K562 (cell line): ENCODE measurements around the gene GPR4.

Experiments used
- CTCF ChIP-seq, 3 experiments: IDR thresholded peaks in 2 of 3; conservative IDR thresholded peaks in 1 of 3; 2 replicates each; pipeline ENCODE4 v1.5.1; 2011 to 2012; ENCODE audit warnings: low read length in 3 of 3, mild to moderate bottlenecking in 3 of 3, control low read depth in 2 of 3, improper control_type of control experiment in 1 of 3, inconsistent platforms in 1 of 3, low read depth in 1 of 3, mixed read lengths in 1 of 3, moderate library complexity in 1 of 3; ENCODE audit not compliant: insufficient read depth in 2 of 3
- EGR1 ChIP-seq: fragments of 450-650 bp; conservative IDR thresholded peaks from 2 replicates; pipeline ENCODE4 v1.6.1; 2017; ENCODE audit warnings: mild to moderate bottlenecking
- HOMEZ ChIP-seq: fragments of 250-450 bp; sonication (Bioruptor Pico); IDR thresholded peaks from 2 replicates; pipeline ENCODE4 v1.4.0; 2020; ENCODE audit warnings: mild to moderate bottlenecking, moderate library complexity
- POLR2A ChIP-seq: fragments of 450-650 bp; conservative IDR thresholded peaks from 2 replicates; pipeline ENCODE4 v1.6.1; 2016

GRCh38 chr19:45645068-45645630 is 43.1 kb upstream of the GPR4 start:
- no peak for TF ChIP-seq POLR2A
- no peak for TF ChIP-seq CTCF (IDR thresholded peaks at IDR 0.05 in 2 of 3, conservative IDR thresholded peaks at IDR 0.05 in 1 of 3; ENCODE audit: insufficient read depth in 2 of 3, low read depth in 1 of 3, low read length in 3 of 3)
- TF ChIP-seq HOMEZ: no peak
- no peak for TF ChIP-seq EGR1
